Measurements from ENCODE around the gene TGM5. TPM values are rescaled to one million over a fixed set of nuclear protein-coding genes. Genes with fewer than 3 reads are reported as not detected.
"Not testable (repeated sequence)": the region's sequence is repeated elsewhere in the genome, so short reads cannot be mapped to it uniquely, and the experiment has no call there.

TGM5 gene
- total RNA-seq, 6 experiments from 2014 or later: not detected

DNA sequence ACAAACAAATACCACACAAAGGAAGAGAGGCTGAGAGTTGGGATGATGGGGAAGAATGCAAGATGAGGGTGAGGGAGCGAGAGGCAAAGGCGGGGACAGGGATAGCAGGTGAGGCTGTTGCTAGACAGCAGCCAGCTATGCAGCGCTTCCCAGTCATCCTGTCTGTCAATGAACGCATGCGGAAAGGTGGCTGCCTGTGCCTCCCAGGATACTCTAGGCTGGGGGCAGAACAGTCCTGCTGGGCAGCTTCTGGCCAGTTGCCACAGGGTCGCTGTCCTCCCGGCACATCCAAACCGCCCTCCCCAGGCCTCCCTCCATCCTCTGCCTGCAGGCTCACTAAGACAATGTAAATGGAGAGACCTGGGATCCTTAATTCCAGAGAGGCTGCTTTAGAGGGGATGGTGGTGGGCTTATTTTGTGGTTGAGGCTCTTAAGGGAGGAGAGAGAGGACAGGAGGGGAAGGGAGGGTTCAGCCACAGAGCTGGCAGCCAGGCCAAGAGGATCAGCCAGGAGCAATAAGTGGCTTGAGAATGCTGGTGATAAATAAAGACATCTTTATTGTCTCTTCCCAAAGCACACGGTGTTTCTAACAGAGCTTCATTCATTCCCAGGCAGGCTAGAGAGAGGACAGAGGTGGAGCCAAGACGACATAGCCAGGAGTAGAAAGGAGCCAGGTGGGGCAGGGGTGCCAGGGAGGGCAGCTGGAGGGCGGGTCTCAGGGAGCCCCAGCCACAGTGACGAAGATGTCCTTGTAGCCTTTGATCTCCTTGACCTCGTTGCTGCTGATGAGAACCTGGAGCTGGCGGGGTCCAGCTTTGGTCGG lies 9.2 kb upstream of the TGM5 start:
- 66% methylated on average over 3 of the region's 15 CpGs for WGBS (ENCODE audit: insufficient coverage, low coverage, low lambda C conversion rate, missing lambda C conversion rate)
- Histone ChIP-seq H3K27ac (no peak overlapping the region), H3K4me1 (no peaks in the 10 kb centered on the region), H3K4me3 (no peak overlapping the region), H3K27me3 (no peaks in the 10 kb centered on the region), H3K36me3 (no peaks in the 10 kb centered on the region), H3K9me3 (no peaks in the 10 kb centered on the region)
- TF ChIP-seq, protein P1, sequence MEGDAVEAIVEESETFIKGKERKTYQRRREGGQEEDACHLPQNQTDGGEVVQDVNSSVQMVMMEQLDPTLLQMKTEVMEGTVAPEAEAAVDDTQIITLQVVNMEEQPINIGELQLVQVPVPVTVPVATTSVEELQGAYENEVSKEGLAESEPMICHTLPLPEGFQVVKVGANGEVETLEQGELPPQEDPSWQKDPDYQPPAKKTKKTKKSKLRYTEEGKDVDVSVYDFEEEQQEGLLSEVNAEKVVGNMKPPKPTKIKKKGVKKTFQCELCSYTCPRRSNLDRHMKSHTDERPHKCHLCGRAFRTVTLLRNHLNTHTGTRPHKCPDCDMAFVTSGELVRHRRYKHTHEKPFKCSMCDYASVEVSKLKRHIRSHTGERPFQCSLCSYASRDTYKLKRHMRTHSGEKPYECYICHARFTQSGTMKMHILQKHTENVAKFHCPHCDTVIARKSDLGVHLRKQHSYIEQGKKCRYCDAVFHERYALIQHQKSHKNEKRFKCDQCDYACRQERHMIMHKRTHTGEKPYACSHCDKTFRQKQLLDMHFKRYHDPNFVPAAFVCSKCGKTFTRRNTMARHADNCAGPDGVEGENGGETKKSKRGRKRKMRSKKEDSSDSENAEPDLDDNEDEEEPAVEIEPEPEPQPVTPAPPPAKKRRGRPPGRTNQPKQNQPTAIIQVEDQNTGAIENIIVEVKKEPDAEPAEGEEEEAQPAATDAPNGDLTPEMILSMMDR (IDR thresholded peaks at IDR 0.05): no peak
- TF ChIP-seq POLR2A (IDR thresholded peaks at IDR 0.05): no peak
- intact Hi-C loops (cut with DNase I): no loop called here
- DNase-seq: no peak
- no peak for ATAC-seq

DNA sequence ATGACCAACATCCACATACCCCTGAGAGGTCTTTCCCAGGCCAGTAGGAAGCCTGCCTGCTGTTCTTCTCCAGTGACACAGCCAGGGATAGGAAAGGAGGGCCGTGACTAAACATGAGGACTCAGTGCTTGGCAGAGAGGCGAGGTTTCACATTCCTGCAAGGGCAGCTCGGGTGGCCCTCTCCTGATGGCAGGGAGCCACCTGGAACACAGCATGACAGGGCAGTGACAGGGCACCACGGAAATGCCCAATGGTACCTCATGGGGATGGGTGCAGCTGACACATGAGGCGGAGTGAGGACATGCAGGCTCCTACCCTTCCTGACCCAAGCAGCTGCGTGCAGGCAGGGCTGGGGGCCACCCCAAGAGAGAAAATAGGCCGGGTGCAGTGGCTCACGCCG lies 7.4 kb upstream of the TGM5 start:
- Histone ChIP-seq H3K36me3 (no peaks in the 10 kb centered on the region), H3K27ac (no peak overlapping the region), H3K27me3 (no peaks in the 10 kb centered on the region), H3K4me3 (no peak overlapping the region), H3K9me3 (no peaks in the 10 kb centered on the region), H3K4me1 (no peaks in the 10 kb centered on the region)
- TF ChIP-seq, protein P1 (IDR thresholded peaks at IDR 0.05): no peak
- TF ChIP-seq POLR2A (IDR thresholded peaks at IDR 0.05): no peak
- ATAC-seq (peak; percentile 52 to 94 (median 72)), DNase-seq (peak in 2 of 3 donors; percentile 52 to 75)
- intact Hi-C loops (cut with DNase I): no loop called here
- WGBS (ENCODE audit: insufficient coverage, low coverage, low lambda C conversion rate, missing lambda C conversion rate): 56% methylated on average over 7 of the region's 9 CpGs

DNA sequence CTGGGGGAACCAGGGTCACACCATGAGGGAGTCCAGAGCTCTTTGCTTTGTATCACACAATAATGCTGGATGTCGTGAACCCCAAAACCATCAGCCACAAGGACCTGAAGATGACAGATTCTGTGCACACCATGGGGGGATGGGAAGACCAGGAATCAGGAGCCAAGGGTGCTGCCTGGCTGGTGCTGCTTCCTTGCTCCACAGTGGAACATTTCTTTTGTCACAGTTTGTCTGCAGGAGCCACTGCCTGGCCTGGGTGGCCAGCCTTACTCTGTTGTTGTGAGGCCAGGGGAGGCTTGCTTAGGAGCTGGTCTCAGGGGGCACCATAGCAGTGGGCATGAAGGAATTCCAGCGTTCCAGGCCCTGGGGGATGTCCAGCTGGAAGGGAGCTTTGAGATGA lies 6.5 kb upstream of the TGM5 start:
- H3K27me3 ChIP-seq: no peaks in the 10 kb centered on the region
- H3K4me1 ChIP-seq: no peaks in the 10 kb centered on the region
- DNase-seq (no peak), ATAC-seq (no peak)
- H3K36me3 ChIP-seq: no peaks in the 10 kb centered on the region
- H3K9me3 ChIP-seq: no peaks in the 10 kb centered on the region
- intact Hi-C loops (cut with DNase I): no loop called here
- TF ChIP-seq, protein P1 (IDR thresholded peaks at IDR 0.05): no peak
- no peak for TF ChIP-seq POLR2A (IDR thresholded peaks at IDR 0.05)
- no peak overlapping the region for H3K27ac ChIP-seq
- 44% methylated on average over 1 of the region's 2 CpGs for WGBS (ENCODE audit: insufficient coverage, low coverage, low lambda C conversion rate, missing lambda C conversion rate)
- H3K4me3 ChIP-seq: no peak overlapping the region

DNA sequence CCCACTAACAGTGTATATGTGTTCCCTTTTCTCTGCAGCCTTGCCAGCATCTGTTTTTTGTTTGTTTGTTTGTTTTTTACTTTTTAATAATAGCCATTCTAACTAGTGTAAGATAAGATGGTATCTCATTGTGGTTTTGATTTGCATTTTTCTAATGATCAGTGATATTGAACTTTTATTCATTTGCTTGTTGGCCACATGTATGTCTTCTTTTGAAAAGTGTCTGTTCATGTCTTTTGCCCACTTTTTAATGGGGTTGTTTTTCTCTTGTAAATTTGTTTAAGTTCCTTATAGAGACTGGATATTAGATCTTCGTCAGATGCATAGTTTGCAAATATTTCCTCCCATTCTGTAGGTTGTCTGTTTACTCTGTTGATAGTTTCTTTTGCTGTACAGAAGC lies 5.2 kb upstream of the TGM5 start:
- WGBS (ENCODE audit: insufficient coverage, low coverage, low lambda C conversion rate, missing lambda C conversion rate): 92% methylated on average over 1 of the region's 1 CpG
- ATAC-seq; H3K27ac ChIP-seq; intact Hi-C loops (cut with DNase I); H3K4me1 ChIP-seq; H3K27me3 ChIP-seq; H3K4me3 ChIP-seq; DNase-seq; H3K36me3 ChIP-seq; H3K9me3 ChIP-seq: not testable (repeated sequence)

DNA sequence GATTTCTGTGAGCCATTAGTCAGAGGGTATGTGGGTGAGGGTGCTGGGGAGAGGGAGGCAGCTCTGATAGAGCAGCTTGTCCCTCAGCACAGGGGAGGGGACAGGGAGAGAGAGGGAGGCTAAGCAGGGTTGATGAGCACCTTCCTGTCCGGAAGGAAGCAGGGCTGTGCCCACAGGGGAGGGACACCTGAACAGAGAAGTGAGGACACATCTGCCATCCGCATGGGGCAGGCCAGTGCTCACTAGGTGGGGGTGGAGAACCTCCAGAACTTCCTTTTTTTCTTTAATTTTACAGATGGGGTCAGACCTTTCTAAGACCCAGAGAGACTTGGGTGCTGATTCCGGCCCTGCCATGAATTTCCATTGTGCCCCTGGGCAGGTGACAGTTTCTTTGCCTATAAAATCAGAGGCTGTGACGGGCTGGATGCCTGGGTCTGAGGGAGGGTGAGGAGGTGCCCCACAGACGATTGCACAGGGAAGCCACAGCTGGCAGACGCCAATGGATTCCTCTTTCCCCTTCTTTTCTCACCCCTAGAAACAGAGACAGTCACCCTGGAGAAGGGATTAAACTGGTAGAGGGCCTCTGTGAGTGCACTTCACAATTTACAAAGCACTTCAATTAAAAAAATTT lies 4.1 kb upstream of the TGM5 start:
- intact Hi-C loops (cut with DNase I): no loop called here
- H3K9me3 ChIP-seq: no peaks in the 10 kb centered on the region
- no peak for TF ChIP-seq POLR2A (IDR thresholded peaks at IDR 0.05)
- TF ChIP-seq, protein P1 (IDR thresholded peaks at IDR 0.05): no peak
- WGBS (ENCODE audit: insufficient coverage, low coverage, low lambda C conversion rate, missing lambda C conversion rate): 28% methylated on average over 3 of the region's 6 CpGs
- H3K27me3 ChIP-seq: no peaks in the 10 kb centered on the region
- H3K36me3 ChIP-seq: no peaks in the 10 kb centered on the region
- no peak overlapping the region for H3K4me3 ChIP-seq
- peak in 3 of 4 donors; percentile 31 to 57 (median 38) for ATAC-seq
- no peaks in the 10 kb centered on the region for H3K4me1 ChIP-seq
- DNase-seq: no peak
- H3K27ac ChIP-seq: no peak overlapping the region

Data from right lobe of liver (tissue), 6 donors.